Gastrocnemius medialis (tissue), 4 donors: ENCODE data around the gene OR2AG1. TPM values are rescaled to one million over a fixed set of nuclear protein-coding genes. Genes with fewer than 3 reads are reported as not detected.
"Not testable (repeated sequence)": the region's sequence is repeated elsewhere in the genome, so short reads cannot be mapped to it uniquely, and the experiment has no call there.

ENCODE experiments used
- ATAC-seq, 2 donors: fragments of 150-250 bp; one replicate each; pipeline ENCODE4 v1.9.1; 2016
- DNase-seq, 2 donors: peaks; one replicate each; pipeline ENCODE4 v3.0.0-alpha.2; 2019
- H3K27ac ChIP-seq, 4 donors: fragments of 200-600 bp; sonication (generic); 1 replicate in 1 of 4; 2 replicates in 3 of 4; pipeline ENCODE4 v1.5.1; 2016 to 2018; ENCODE audit warnings: mild to moderate bottlenecking in 2 of 4, moderate library complexity in 1 of 4
- H3K27me3 ChIP-seq, 3 donors: fragments of 200-600 bp; sonication (generic) in 2 of 3; 1 replicate in 1 of 3; 2 replicates in 2 of 3; pipeline versions ENCODE4 v1.5.1 to v1.6.0; 2016 to 2019; ENCODE audit warnings: mild to moderate bottlenecking in 1 of 3, moderate library complexity in 1 of 3
- H3K36me3 ChIP-seq, 2 donors: fragments of 200-600 bp; sonication (generic) in 1 of 2; one replicate each; pipeline ENCODE4 v1.5.1; 2017 to 2018
- H3K4me1 ChIP-seq, 2 donors: fragments of 200-600 bp; sonication (generic) in 1 of 2; one replicate each; pipeline ENCODE4 v1.5.1; 2016 to 2017; ENCODE audit warnings: mild to moderate bottlenecking in 2 of 2
- H3K4me3 ChIP-seq, 4 donors: fragments of 200-600 bp; sonication (generic) in 3 of 4; 1 replicate in 1 of 4; 2 replicates in 3 of 4; pipeline ENCODE4 v1.5.1; 2016 to 2019; ENCODE audit warnings: mild to moderate bottlenecking in 2 of 4
- H3K9me3 ChIP-seq, 3 donors: fragments of 200-600 bp; sonication (generic) in 2 of 3; 1 replicate in 1 of 3; 2 replicates in 2 of 3; pipeline ENCODE4 v1.5.1; 2016 to 2019
- CTCF ChIP-seq, 5 experiments: fragments of 450-650 bp in 3 of 5; fragments of 200-600 bp in 2 of 5; sonication (generic) in 2 of 5; IDR thresholded peaks in 4 of 5; conservative IDR thresholded peaks in 1 of 5; 1 replicate in 4 of 5; 2 replicates in 1 of 5; pipeline ENCODE4 v1.5.1; 2016 to 2019; ENCODE audit warnings: antibody characterized with exemption in 5 of 5, mild to moderate bottlenecking in 3 of 5, moderate library complexity in 3 of 5
- POLR2A ChIP-seq, 2 donors: fragments of 450-650 bp; IDR thresholded peaks; one replicate each; pipeline ENCODE4 v1.6.1; 2017; ENCODE audit warnings: antibody characterized with exemption in 2 of 2, mild to moderate bottlenecking in 2 of 2, moderate library complexity in 2 of 2
- in situ Hi-C, 4 donors: fragments of 200-750 bp; cut with MboI; loops; one replicate each; pipeline versions ENCODE4 v1.15.0 to v1.8.0; 2017; ENCODE audit warnings: low sequenced_read_pairs in 4 of 4
- intact Hi-C: fragments of 100-400 bp; cut with DNase I; formaldehyde crosslinking; loops from one replicate; pipeline ENCODE4 v1.15.1; 2023; ENCODE audit warnings: low total_unique reads
- total RNA-seq, 4 donors: library from RNA; depleted of rRNA; stranded (reverse); fragments of >200 nt; gene quantifications; one replicate each; pipeline versions ENCODE4 v1.1.0 to v1.2.3, GENCODE V29; 2016

Gene OR2AG1
- total RNA-seq, 4 donors from 2014 or later = not detected

GRCh38 chr11:6794639-6795038 lies 11.8 kb downstream of the OR2AG1 start:
- H3K27ac ChIP-seq = no peak overlapping the region
- H3K27me3 ChIP-seq = no peaks in the 10 kb centered on the region
- H3K9me3 ChIP-seq = no peaks in the 10 kb centered on the region
- ATAC-seq (no peak), DNase-seq (no peak)
- intact Hi-C loops (no loop called here), in situ Hi-C loops (no loop called here)
- H3K4me1 ChIP-seq = no peaks in the 10 kb centered on the region
- H3K36me3 ChIP-seq = no peaks in the 10 kb centered on the region
- TF ChIP-seq POLR2A (IDR thresholded peaks at IDR 0.05) (no peak), CTCF (IDR thresholded peaks at IDR 0.05 in 4 of 5, conservative IDR thresholded peaks at IDR 0.05 in 1 of 5) (no peak)
- no peak overlapping the region for H3K4me3 ChIP-seq

- DNase-seq = no peak
- H3K36me3 ChIP-seq = no peaks in the 10 kb centered on the region
- TF ChIP-seq CTCF (IDR thresholded peaks at IDR 0.05 in 4 of 5, conservative IDR thresholded peaks at IDR 0.05 in 1 of 5) = no peak
- TF ChIP-seq POLR2A (IDR thresholded peaks at IDR 0.05) = no peak
- in situ Hi-C loops = no loop called here
- H3K4me3 ChIP-seq = no peak within 1 kb of the TSS
- intact Hi-C loops = no loop called here
- no peak for ATAC-seq
- H3K27ac ChIP-seq = no peak within 1 kb of the TSS
- H3K4me1 ChIP-seq = no peaks in the 10 kb centered on the region
- no peaks in the 10 kb centered on the region for H3K27me3 ChIP-seq
- H3K9me3 ChIP-seq = no peaks in the 10 kb centered on the region
Observed at GRCh38 chr11:6799402-6799801, 16.6 kb downstream of the OR2AG1 start, which contains the start of gene OR6A2. Gene OR6A2, minus strand, starts transcription at chr11:6799689. Its CDS starts 3,981 bp downstream, at chr11:6795708.

GRCh38 chr11:6801075-6801474 lies 18.3 kb downstream of the OR2AG1 start:
- H3K36me3 ChIP-seq, ATAC-seq, H3K27ac ChIP-seq, DNase-seq, H3K4me1 ChIP-seq, in situ Hi-C loops, H3K9me3 ChIP-seq, intact Hi-C loops, H3K27me3 ChIP-seq, H3K4me3 ChIP-seq: not testable (repeated sequence)

- no peak for TF ChIP-seq POLR2A (IDR thresholded peaks at IDR 0.05)
- peak; percentile 20 to 79 (median 61) for TF ChIP-seq CTCF (IDR thresholded peaks at IDR 0.05 in 4 of 5, conservative IDR thresholded peaks at IDR 0.05 in 1 of 5)
- in situ Hi-C loops = no loop called here
Observed at GRCh38 chr11:6812390-6813005, 29.7 kb downstream of the OR2AG1 start.

GRCh38 chr11:6813656-6814055 lies 30.8 kb downstream of the OR2AG1 start:
- no peaks in the 10 kb centered on the region for H3K4me1 ChIP-seq
- intact Hi-C loops = loop anchor here (10.0 kb wide), 1 partner anchor 461 kb away; no protein-coding TSS in a partner anchor
- ATAC-seq = no peak
- no peak overlapping the region for H3K4me3 ChIP-seq
- no peak overlapping the region for H3K27ac ChIP-seq
- in situ Hi-C loops = no loop called here
- DNase-seq = no peak
- H3K36me3 ChIP-seq = no peaks in the 10 kb centered on the region
- no peaks in the 10 kb centered on the region for H3K27me3 ChIP-seq
- TF ChIP-seq POLR2A (IDR thresholded peaks at IDR 0.05) (no peak), CTCF (IDR thresholded peaks at IDR 0.05 in 4 of 5, conservative IDR thresholded peaks at IDR 0.05 in 1 of 5) (no peak)
- H3K9me3 ChIP-seq = no peaks in the 10 kb centered on the region

More at GRCh38 chr11:6812390-6813005, 29.7 kb downstream of the OR2AG1 start:
- ATAC-seq (no peak), DNase-seq (no peak)
- Histone ChIP-seq H3K27ac (no peak overlapping the region), H3K4me1 (no peaks in the 10 kb centered on the region), H3K36me3 (no peaks in the 10 kb centered on the region), H3K4me3 (no peak overlapping the region), H3K9me3 (no peaks in the 10 kb centered on the region), H3K27me3 (no peaks in the 10 kb centered on the region)
- intact Hi-C loops = loop anchor here (10.0 kb wide), 1 partner anchor 462 kb away; no protein-coding TSS in a partner anchor
